ENCODE results near the gene LZTS2.

GRCh38 chr10:100969187-100970075 lies 30.2 kb upstream of the LZTS2 start, which contains the start of gene SEMA4G:
- TF ChIP-seq POLR2AphosphoS5 (IDR thresholded peaks at IDR 0.05; ENCODE audit: borderline replicate concordance, low read depth, low read length), result no peak
- no peak for TF ChIP-seq EZH2 (IDR thresholded peaks at IDR 0.05)
